CD4-positive, alpha-beta T cell treated with Interleukin-6 at 100 ng/mL for 8 hours (primary cell): ENCODE measurements around the gene GGN.
"Not testable (repeated sequence)": the region's sequence is repeated elsewhere in the genome, so short reads cannot be mapped to it uniquely, and the experiment has no call there.

Source experiments
- DNase-seq: peaks from one replicate; pipeline ENCODE4 v3.0.0-alpha.2; 2020; ENCODE audit warnings: mixed read lengths, low spot score

Gene GGN, protein sequence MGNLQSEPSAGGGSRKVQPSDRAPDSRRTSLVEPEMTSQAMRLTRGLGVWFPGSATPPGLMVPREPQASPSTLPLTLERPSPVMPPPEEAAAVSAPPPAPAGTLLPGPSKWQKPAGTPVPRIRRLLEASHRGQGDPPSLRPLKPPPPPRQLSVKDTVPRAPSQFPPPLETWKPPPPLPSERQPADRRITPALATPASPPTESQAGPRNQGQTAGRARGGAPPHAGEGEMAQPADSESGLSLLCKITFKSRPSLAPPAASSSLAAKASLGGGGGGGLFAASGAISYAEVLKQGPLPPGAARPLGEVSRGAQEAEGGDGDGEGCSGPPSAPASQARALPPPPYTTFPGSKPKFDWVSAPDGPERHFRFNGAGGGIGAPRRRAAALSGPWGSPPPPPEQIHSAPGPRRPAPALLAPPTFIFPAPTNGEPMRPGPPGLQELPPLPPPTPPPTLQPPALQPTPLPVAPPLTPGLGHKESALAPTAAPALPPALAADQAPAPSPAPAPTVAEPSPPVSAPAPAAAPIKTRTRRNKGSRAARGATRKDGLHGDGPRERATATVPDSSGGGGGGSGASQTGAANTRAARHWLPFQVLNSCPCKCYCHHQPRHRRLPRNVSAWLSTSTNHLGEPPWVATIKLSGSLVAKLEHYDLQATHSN

GRCh38 chr19:38387550-38388348 is at the start of gene GGN:
GGN (minus strand) TSS chr19:38388034; CDS start chr19:38387261, 773 bp downstream.
- peak; percentile 75 for DNase-seq

GRCh38 chr19:38437295-38437694 is 49.5 kb upstream of the GGN start:
- DNase-seq: no peak

- DNase-seq: no peak
These were observed 46.8 kb upstream of the GGN start for GRCh38 chr19:38434549-38435051.

DNA sequence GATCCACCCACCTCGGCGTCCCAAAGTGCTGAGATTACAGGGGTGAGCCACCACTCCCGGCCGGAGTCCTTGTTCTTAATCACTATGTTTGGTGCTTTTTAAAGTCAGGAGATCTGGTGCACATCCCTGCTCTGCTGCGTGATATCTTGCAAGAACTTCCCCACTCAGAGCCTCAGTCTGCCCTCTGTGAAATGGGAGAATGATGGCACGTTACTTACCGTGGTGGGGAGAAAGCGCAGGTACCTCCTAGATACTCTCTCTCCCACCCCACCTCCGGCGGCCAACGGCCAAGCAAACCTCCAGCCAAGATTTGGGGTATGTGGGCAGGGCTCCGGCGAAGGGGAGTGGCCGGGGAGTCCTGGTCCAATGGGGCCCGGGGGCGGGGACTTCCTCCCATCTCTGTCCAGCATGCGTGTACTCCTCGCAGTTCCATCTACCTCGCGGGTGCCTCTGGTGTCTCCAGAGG is 45.5 kb upstream of the GGN start, which contains the start of gene RYR1:
Gene RYR1, plus strand, starts transcription at position 424 of the 466 bp plus-strand sequence. CDS start 139 bp downstream, outside the sequence.
- peak; percentile 20 for DNase-seq

GRCh38 chr19:38430931-38431330 is 43.1 kb upstream of the GGN start:
- no peak for DNase-seq

- DNase-seq: no peak
These were observed 42.0 kb upstream of the GGN start for GRCh38 chr19:38429811-38430156.

GRCh38 chr19:38429055-38429810 is 41.4 kb upstream of the GGN start:
- DNase-seq: no peak

GRCh38 chr19:38427035-38427677 is 39.3 kb upstream of the GGN start:
- not testable (repeated sequence) for DNase-seq

GRCh38 chr19:38425810-38426466 is 38.1 kb upstream of the GGN start, which contains the start of gene RASGRP4:
RASGRP4 (minus strand) TSS chr19:38426219; CDS start chr19:38426091, 128 bp downstream.
- peak; percentile 24 for DNase-seq

GRCh38 chr19:38425222-38425809 is 37.5 kb upstream of the GGN start:
- DNase-seq: no peak

DNA sequence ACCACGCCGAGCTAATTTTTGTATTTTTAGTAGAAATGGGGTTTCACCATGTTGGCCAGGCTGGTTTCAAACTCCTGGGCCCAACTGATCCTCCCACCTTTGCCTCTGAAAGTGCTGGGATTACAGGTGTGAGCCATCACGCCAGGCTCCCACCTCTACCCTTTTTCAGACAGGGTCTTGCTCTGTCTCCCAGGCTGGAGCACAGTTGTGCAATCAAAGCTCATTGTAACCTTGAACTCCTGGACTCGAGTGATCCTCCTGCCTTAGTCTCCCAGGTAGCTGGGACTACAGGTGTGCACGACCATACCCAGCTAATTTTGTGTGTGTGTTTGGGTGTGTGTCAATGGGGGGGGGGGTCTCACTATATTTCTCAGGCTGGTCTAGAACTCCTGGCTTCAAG is 36.4 kb upstream of the GGN start:
- no peak for DNase-seq

DNA sequence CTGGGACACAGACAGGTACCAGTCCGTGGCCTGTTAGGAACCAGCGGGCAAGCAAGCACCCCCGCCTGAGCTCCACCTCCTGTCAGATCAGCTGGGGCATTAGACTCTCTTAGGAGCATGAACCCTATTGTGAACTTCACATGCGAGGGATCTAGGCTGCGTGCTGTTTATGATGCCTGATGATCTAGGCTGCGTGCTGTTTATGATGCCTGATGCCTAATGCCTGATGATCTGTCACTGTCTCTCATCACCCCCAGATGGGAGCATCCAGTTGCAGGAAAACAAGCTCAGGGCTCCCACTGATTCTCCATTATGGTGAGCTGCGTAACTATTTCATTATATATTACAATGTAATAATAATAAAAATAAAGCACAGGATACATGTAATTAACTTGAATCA is 34.6 kb upstream of the GGN start:
- DNase-seq: no peak

DNA sequence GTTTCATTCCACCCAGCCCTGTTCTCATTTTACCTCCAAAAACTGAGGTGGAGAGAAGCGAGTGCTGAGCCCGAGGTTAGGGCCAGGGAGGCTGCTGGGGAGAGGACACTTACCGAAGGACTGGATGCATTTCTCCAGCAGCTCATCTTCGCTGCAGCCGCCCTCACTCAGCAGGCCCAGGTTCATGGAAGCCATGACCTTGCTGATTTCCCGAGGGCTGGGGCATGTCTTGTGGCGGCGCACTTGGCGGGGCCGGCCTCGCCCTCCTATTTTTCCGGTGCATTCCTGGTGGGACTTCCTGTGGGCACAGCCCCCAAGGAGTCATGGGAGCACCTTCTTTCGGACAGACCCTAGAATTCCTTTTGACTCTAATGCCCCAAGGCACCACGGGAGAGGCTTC is 34.0 kb upstream of the GGN start:
- DNase-seq: no peak

DNA sequence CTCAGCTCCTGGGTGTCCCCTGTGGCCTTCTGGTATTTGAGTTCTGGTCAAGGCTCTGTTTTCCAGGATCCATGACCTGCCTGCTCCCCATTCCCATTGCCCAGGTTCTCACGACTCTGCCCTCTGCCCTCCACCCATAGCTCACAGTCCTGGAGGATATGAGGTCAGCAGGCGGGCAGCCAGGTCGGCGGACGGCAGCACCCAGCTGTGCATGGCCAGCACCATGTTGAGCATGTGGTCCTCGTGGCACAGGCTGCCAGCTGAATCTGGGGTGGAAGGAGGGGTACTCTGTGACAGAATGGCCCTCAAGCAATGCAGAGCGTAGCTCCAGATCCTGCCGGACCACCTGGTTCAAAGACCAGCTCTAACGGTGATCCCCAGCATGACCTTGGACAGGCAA is 33.1 kb upstream of the GGN start:
- DNase-seq: no peak

DNA sequence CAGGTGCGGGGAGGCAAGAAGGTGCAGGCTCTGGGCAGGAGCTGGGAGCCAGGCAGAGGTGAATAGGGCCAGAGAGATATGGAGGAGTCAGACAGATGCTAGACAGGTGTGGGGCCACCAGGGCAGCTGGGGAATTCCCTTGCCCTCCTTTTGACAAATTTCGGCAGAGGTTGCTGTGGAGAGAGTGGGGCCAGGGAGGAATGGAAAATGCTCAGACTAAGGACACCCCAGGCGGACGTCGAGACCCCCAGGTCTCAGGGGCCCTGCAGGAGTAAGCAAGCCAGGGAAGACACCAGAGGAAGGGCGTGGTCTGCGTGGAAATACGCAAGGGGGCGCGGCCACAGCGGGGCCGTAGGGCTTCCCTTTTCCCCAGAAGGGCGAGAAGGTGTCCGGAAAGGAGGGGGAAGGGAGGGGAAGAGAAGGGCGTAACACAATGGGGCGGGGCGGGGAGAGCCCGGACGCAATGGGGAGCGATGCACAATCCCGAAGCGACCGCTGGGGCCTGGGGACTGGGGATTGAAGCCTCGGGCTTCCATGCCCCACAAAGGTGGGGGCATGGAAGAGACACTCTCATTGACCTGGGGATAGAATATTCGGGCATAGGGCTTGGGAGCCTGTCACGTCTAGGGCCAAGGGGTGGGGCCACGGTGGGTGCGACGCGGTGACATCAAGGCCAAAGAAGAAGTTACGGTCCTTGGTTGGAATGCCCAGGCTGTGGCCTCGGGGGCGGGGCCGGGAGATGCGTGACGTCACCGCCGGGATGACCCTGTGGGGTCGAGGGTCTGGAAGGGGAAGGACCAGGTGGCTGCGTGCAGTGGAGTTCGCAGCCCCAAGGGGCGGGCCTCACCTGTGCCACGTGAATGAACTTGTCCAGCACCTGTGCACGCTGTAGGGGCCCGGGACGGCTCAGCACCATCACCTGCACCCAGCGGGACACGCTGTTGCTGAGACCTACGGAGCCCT is 30.0 kb upstream of the GGN start:
- peak; percentile 60 for DNase-seq

GRCh38 chr19:38417146-38417543 is 29.3 kb upstream of the GGN start:
- DNase-seq: no peak

DNA sequence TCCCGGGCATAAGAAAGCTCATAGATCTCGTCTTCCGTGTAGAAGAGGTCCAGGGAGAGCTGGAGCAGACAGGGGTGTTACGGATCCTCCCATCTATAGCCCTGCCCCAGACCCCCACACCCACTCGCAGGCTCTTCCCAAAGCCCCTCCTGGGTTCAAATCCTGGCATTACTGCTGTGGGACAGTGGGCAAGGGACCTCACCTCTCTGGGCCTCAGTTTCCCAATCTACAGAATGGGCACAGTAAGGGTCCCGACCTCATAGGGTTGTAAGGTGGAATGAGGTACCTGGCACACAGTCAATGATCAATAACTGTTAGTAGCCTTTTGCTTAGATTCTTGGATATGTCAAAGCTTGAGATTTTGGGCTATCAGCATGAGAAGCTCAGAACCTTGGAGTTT is 25.6 kb upstream of the GGN start:
- DNase-seq: no peak

DNA sequence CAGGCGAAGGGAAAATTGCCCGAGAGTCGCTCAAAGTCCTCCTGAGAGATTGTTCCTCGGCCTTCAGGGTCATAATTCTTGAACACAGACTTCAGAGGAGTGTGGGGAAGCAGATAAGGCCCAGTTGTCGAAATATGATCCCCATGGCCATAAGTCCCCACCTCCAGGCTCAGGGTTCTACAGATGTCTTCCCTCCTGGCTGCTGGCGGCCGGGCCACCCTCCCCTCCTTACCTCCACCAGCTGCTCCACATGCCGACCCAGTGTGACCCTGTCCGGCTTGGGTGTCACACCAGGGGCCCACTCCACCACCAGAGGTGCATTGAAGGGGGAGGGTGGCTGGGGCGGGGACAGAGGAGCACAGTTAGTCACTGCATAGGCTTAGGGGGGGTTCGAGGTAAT is 25.1 kb upstream of the GGN start:
- no peak for DNase-seq

GRCh38 chr19:38412491-38412890 is 24.7 kb upstream of the GGN start:
- no peak for DNase-seq
